ENCODE results near the gene DIPK1C.

- TF ChIP-seq CTCF (conservative IDR thresholded peaks at IDR 0.05) (no peak), EZH2 (IDR thresholded peaks at IDR 0.05; ENCODE audit: low read depth) (no peak)
Measured at GRCh38 chr18:74479486-74480148, 22.5 kb upstream of the DIPK1C start.
